H9 (cell line): ENCODE measurements around the gene USP13. TPM values are rescaled to one million over a fixed set of nuclear protein-coding genes. Genes with fewer than 3 reads are reported as not detected.
A peak's percentile ranks its signal among the peaks of the same experiment; 100 is the strongest.

Experiments
- DNase-seq: peaks from one replicate; pipeline ENCODE4 v3.0.0-alpha.2; 2017
- H2AFZ ChIP-seq: one replicate; pipeline ENCODE4 v1.6.1; 2013; ENCODE audit warnings: mild to moderate bottlenecking, low read length, control low read depth, moderate library complexity
- H2AK5ac ChIP-seq: 2 replicates; pipeline ENCODE4 v1.6.1; 2013; ENCODE audit warnings: low read length, control low read depth, mixed read lengths; ENCODE audit not compliant: insufficient read length
- H2BK120ac ChIP-seq: one replicate; pipeline ENCODE4 v1.6.1; 2013; ENCODE audit warnings: low read depth, mild to moderate bottlenecking, low read length, control low read depth, inconsistent platforms; ENCODE audit not compliant: poor library complexity, severe bottlenecking
- H2BK12ac ChIP-seq: 2 replicates; pipeline ENCODE4 v1.6.1; 2013; ENCODE audit warnings: low read length, control low read depth, mixed read lengths, low read depth; ENCODE audit not compliant: insufficient read length
- H2BK15ac ChIP-seq: 2 replicates; pipeline ENCODE4 v1.6.1; 2013; ENCODE audit warnings: low read depth, low read length, control low read depth
- H2BK20ac ChIP-seq: one replicate; pipeline ENCODE4 v1.6.1; 2013; ENCODE audit warnings: low read depth, mild to moderate bottlenecking, low read length, control low read depth, inconsistent platforms; ENCODE audit not compliant: poor library complexity, severe bottlenecking
- H2BK5ac ChIP-seq: 2 replicates; pipeline ENCODE4 v1.6.1; 2013; ENCODE audit warnings: low read length, control low read depth, mixed read lengths; ENCODE audit not compliant: insufficient read length
- H3K14ac ChIP-seq: 2 replicates; pipeline ENCODE4 v1.6.1; 2013; ENCODE audit warnings: low read length, control low read depth; ENCODE audit not compliant: insufficient read depth
- H3K18ac ChIP-seq: 2 replicates; pipeline ENCODE4 v1.6.1; 2013; ENCODE audit warnings: low read depth, mild to moderate bottlenecking, mixed read lengths, low read length, control low read depth; ENCODE audit not compliant: insufficient read length
- H3K23ac ChIP-seq: 2 replicates; pipeline ENCODE4 v1.6.1; 2013; ENCODE audit warnings: low read length, control low read depth, mixed read lengths, low read depth; ENCODE audit not compliant: insufficient read length
- H3K23me2 ChIP-seq: 2 replicates; pipeline ENCODE4 v1.6.1; 2013; ENCODE audit warnings: low read depth, mild to moderate bottlenecking, mixed read lengths, low read length, control low read depth; ENCODE audit not compliant: insufficient read length, poor library complexity, severe bottlenecking
- H3K27ac ChIP-seq: 2 replicates; pipeline ENCODE4 v1.5.1; 2013; ENCODE audit warnings: low read length, control low read depth, mixed read lengths, low read depth; ENCODE audit not compliant: insufficient read length
- H3K27me3 ChIP-seq: 2 replicates; pipeline ENCODE4 v1.6.1; 2013; ENCODE audit warnings: low read length, control low read depth, inconsistent platforms; ENCODE audit not compliant: insufficient read depth
- H3K4ac ChIP-seq: 2 replicates; pipeline ENCODE4 v1.6.1; 2013; ENCODE audit warnings: low read depth, mild to moderate bottlenecking, control low read depth, inconsistent platforms, low read length, moderate library complexity
- H3K4me1 ChIP-seq: 2 replicates; pipeline ENCODE4 v1.6.1; 2013; ENCODE audit warnings: low read length, control low read depth, inconsistent platforms; ENCODE audit not compliant: insufficient read depth
- H3K4me2 ChIP-seq: 2 replicates; pipeline ENCODE4 v1.6.1; 2013; ENCODE audit warnings: low read length, control low read depth, mixed read lengths; ENCODE audit not compliant: insufficient read length, insufficient read depth
- H3K56ac ChIP-seq: 2 replicates; pipeline ENCODE4 v1.6.1; 2013; ENCODE audit warnings: low read depth, mild to moderate bottlenecking, mixed read lengths, low read length, control low read depth; ENCODE audit not compliant: insufficient read length
- H3K79me1 ChIP-seq: 2 replicates; pipeline ENCODE4 v1.6.1; 2013; ENCODE audit warnings: low read depth, mild to moderate bottlenecking, moderate library complexity, low read length, control low read depth, inconsistent platforms; ENCODE audit not compliant: insufficient read depth, poor library complexity, severe bottlenecking
- H3K79me2 ChIP-seq: 2 replicates; pipeline ENCODE4 v1.6.1; 2013; ENCODE audit warnings: low read length, control low read depth, inconsistent platforms; ENCODE audit not compliant: insufficient read depth
- H3K9ac ChIP-seq: 2 replicates; pipeline ENCODE4 v1.6.1; 2013; ENCODE audit warnings: low read length, control low read depth, mixed read lengths; ENCODE audit not compliant: insufficient read length; ENCODE audit errors: extremely low read depth
- H3K9me3 ChIP-seq: one replicate; pipeline ENCODE4 v1.6.1; 2013; ENCODE audit warnings: low read depth, low read length, inconsistent platforms; ENCODE audit not compliant: control insufficient read depth
- H3T11ph ChIP-seq: one replicate; pipeline ENCODE4 v1.6.1; 2013; ENCODE audit warnings: mild to moderate bottlenecking, low read length, control low read depth, inconsistent platforms
- H4K20me1 ChIP-seq: one replicate; pipeline ENCODE4 v1.6.1; 2013; ENCODE audit not compliant: control insufficient read depth, insufficient read length, insufficient read depth
- H4K5ac ChIP-seq: 2 replicates; pipeline ENCODE4 v1.6.1; 2013; ENCODE audit warnings: low read depth, mild to moderate bottlenecking, mixed read lengths, low read length, control low read depth; ENCODE audit not compliant: insufficient read length
- H4K8ac ChIP-seq: replicated peaks from 2 replicates; pipeline ENCODE4 v1.6.1; 2013; ENCODE audit warnings: low read length, control low read depth, mixed read lengths, low read depth; ENCODE audit not compliant: insufficient read length
- H4K91ac ChIP-seq: 2 replicates; pipeline ENCODE4 v1.6.1; 2013; ENCODE audit warnings: low read depth, mild to moderate bottlenecking, moderate library complexity, mixed read lengths, low read length, control low read depth; ENCODE audit not compliant: insufficient read length
- H3K27ac Mint-ChIP-seq, 3 experiments: 2 replicates in 2 of 3; 3 replicates in 1 of 3; pipeline ENCODE4 v1.8.0; 2020 to 2021; ENCODE audit warnings: mixed read lengths in 3 of 3, mild to moderate bottlenecking in 1 of 3, moderate library complexity in 1 of 3
- H3K27me3 Mint-ChIP-seq: 2 replicates; pipeline ENCODE4 v1.8.0; 2021; ENCODE audit warnings: low read depth, mild to moderate bottlenecking, moderate library complexity, mixed read lengths
- H3K36me3 Mint-ChIP-seq, 3 experiments: 2 replicates in 2 of 3; 3 replicates in 1 of 3; pipeline ENCODE4 v1.8.0; 2020 to 2021; ENCODE audit warnings: low read depth in 3 of 3, mixed read lengths in 3 of 3; ENCODE audit not compliant: insufficient read depth in 1 of 3
- H3K4me1 Mint-ChIP-seq, 2 experiments: 2 replicates each; pipeline ENCODE4 v1.8.0; 2020; ENCODE audit warnings: mixed read lengths in 2 of 2
- H3K4me3 Mint-ChIP-seq, 2 experiments: 2 replicates in 1 of 2; 3 replicates in 1 of 2; pipeline ENCODE4 v1.8.0; 2020 to 2021; ENCODE audit warnings: mild to moderate bottlenecking in 2 of 2, mixed read lengths in 2 of 2, moderate library complexity in 1 of 2
- H3K9me3 Mint-ChIP-seq, 2 experiments: 2 replicates in 1 of 2; 3 replicates in 1 of 2; pipeline ENCODE4 v1.8.0; 2020; ENCODE audit warnings: mild to moderate bottlenecking in 2 of 2, mixed read lengths in 2 of 2, moderate library complexity in 1 of 2
- WGBS: extraction: QIAGEN DNeasy Blood & Tissue Kit; methylation state at CpG from one replicate; pipeline ENCODE4 v1.1.7; 2013; ENCODE audit warnings: missing lambda C conversion rate, low lambda C conversion rate, mixed read lengths; ENCODE audit not compliant: insufficient read length; ENCODE audit errors: extremely low coverage; 5-methylcytosine and 5-hydroxymethylcytosine counted together
- total RNA-seq: library from RNA; stranded (reverse); gene quantifications from 2 replicates; pipeline ENCODE4 v1.2.1, GENCODE V29; 2021
- TF ChIP-seq, protein P1 (sequence below): fragments of 200-600 bp; sonication (generic); conservative IDR thresholded peaks from 3 replicates; pipeline ENCODE4 v1.8.0; 2021; ENCODE audit warnings: antibody characterized with exemption, mild to moderate bottlenecking

The USP13 gene
- total RNA-seq, 1 experiment from 2014 or later: 26.7 TPM

- Histone ChIP-seq H2AK5ac (no peak overlapping the region), H3K9me3 (no peaks in the 10 kb centered on the region), H3K56ac (no peak overlapping the region), H3K9ac (peak overlapping the region; percentile 96), H3K14ac (peak overlapping the region; percentile 100), H3K23ac (no peak overlapping the region), H2BK5ac (peak overlapping the region; percentile 81), H3K79me2 (peaks cover 16% of the 10 kb centered on the region; the same call in 1 of the 2 replicates), H2AFZ (no peak overlapping the region), H3K79me1 (no peaks in the 10 kb centered on the region), H4K8ac (no peak overlapping the region), H3K23me2 (peaks cover 16% of the 10 kb centered on the region), H2BK12ac (peak overlapping the region; percentile 86), H2BK120ac (no peak overlapping the region), H3K27me3 (no peaks in the 10 kb centered on the region), H2BK15ac (no peak overlapping the region), H2BK20ac (no peak overlapping the region), H4K91ac (peak overlapping the region; percentile 2), H3T11ph (no peak overlapping the region), H3K18ac (peak overlapping the region; percentile 100), H4K20me1 (no peaks in the 10 kb centered on the region), H3K4me2 (peak overlapping the region; percentile 71), H4K5ac (peak overlapping the region; percentile 76), H3K4ac (no peak overlapping the region), H3K27ac (peak overlapping the region; percentile 14), H3K4me1 (no peaks in the 10 kb centered on the region)
- peak; percentile 72 for DNase-seq
- Mint-ChIP-seq H3K27me3 (no peaks in the 10 kb centered on the region), H3K36me3 (peaks cover 5 to 18% (median 13%) of the 10 kb centered on the region in 3 experiments; a peak in 5 of 7 replicates), H3K9me3 (no peaks in the 10 kb centered on the region), H3K4me3 (peak overlapping the region; percentile 81 to 98), H3K27ac (peak overlapping the region; percentile 80 to 94 (median 92)), H3K4me1 (peaks cover 26 to 28% of the 10 kb centered on the region in 2 experiments)
- TF ChIP-seq, protein P1, sequence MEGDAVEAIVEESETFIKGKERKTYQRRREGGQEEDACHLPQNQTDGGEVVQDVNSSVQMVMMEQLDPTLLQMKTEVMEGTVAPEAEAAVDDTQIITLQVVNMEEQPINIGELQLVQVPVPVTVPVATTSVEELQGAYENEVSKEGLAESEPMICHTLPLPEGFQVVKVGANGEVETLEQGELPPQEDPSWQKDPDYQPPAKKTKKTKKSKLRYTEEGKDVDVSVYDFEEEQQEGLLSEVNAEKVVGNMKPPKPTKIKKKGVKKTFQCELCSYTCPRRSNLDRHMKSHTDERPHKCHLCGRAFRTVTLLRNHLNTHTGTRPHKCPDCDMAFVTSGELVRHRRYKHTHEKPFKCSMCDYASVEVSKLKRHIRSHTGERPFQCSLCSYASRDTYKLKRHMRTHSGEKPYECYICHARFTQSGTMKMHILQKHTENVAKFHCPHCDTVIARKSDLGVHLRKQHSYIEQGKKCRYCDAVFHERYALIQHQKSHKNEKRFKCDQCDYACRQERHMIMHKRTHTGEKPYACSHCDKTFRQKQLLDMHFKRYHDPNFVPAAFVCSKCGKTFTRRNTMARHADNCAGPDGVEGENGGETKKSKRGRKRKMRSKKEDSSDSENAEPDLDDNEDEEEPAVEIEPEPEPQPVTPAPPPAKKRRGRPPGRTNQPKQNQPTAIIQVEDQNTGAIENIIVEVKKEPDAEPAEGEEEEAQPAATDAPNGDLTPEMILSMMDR: peak; percentile 15; the same call in 2 of the 3 replicates
- no CpG with 5 or more reads among the region's 77 CpGs for WGBS
These were observed 407 bp downstream of the USP13 start for GRCh38 chr3:179653096-179653797.
